ENCODE measurements around the gene LGALS7B. TPM values are rescaled to one million over a fixed set of nuclear protein-coding genes. Genes with fewer than 3 reads are reported as not detected.

Gene LGALS7B
- total RNA-seq, 2 donors from 2014 or later: 3.8 to 9.8 TPM

DNA sequence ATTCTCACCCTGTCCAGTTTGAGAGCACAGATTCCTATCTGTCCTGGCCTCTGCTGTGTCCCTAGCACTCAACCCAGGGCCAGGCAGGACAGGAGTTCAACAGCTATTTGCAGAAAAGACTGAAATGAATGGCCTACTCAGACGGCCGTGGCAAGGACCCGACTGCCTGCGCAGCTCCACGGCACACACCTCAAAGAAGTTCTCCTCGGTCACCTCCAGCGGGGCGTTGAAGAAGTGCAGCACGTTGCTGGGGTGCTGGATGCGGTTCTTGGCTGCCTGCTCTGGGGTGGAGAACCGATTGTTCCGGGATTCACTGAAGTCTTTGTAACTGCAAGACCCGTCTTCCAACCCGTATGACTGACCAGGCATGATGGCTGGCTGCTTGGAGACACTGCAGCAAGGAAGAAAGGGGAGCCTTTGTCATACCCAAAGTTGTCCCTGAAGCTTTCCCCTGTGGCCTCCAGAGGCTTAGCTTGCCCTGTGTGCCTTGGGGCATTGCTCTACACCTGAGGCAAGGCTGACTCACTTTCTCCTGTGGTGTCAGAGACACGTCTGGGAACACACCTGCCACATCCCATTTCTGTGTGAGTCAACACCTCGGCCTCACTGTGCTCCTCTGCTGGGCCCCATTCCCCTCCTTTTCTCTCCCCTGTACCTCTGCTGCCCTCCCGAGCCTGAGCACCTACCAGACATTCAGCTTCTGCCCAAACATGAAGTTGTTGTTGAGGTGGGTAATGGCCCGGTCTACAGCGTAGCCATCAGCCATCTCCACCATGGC is 49.4 kb downstream of the LGALS7B start:
- 46% methylated on average over 19 of the region's 19 CpGs for WGBS
- Histone ChIP-seq H3K27ac (peak overlapping the region; percentile 64 to 81), H3K27me3 (replicated peaks; ENCODE audit: insufficient read depth) (no peaks in the 10 kb centered on the region), H3K4me3 (no peak overlapping the region), H3K9me3 (no peaks in the 10 kb centered on the region), H3K36me3 (peaks cover 21 to 34% of the 10 kb centered on the region in 2 donors), H3K4me1 (replicated peaks) (peaks cover 34% of the 10 kb centered on the region)
- TF ChIP-seq, protein P1, sequence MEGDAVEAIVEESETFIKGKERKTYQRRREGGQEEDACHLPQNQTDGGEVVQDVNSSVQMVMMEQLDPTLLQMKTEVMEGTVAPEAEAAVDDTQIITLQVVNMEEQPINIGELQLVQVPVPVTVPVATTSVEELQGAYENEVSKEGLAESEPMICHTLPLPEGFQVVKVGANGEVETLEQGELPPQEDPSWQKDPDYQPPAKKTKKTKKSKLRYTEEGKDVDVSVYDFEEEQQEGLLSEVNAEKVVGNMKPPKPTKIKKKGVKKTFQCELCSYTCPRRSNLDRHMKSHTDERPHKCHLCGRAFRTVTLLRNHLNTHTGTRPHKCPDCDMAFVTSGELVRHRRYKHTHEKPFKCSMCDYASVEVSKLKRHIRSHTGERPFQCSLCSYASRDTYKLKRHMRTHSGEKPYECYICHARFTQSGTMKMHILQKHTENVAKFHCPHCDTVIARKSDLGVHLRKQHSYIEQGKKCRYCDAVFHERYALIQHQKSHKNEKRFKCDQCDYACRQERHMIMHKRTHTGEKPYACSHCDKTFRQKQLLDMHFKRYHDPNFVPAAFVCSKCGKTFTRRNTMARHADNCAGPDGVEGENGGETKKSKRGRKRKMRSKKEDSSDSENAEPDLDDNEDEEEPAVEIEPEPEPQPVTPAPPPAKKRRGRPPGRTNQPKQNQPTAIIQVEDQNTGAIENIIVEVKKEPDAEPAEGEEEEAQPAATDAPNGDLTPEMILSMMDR (IDR thresholded peaks at IDR 0.05): peak in 2 of 4 experiments; percentile 36 to 37
- TF ChIP-seq POLR2AphosphoS5 (IDR thresholded peaks at IDR 0.05): no peak
- intact Hi-C loops (cut with DNase I): loop anchor here (10.0 kb wide), 2 partner anchors 114 to 194 kb away; partner anchors contain the start of gene ACTN4
- DNase-seq (ENCODE audit: low spot score): no peak

DNA sequence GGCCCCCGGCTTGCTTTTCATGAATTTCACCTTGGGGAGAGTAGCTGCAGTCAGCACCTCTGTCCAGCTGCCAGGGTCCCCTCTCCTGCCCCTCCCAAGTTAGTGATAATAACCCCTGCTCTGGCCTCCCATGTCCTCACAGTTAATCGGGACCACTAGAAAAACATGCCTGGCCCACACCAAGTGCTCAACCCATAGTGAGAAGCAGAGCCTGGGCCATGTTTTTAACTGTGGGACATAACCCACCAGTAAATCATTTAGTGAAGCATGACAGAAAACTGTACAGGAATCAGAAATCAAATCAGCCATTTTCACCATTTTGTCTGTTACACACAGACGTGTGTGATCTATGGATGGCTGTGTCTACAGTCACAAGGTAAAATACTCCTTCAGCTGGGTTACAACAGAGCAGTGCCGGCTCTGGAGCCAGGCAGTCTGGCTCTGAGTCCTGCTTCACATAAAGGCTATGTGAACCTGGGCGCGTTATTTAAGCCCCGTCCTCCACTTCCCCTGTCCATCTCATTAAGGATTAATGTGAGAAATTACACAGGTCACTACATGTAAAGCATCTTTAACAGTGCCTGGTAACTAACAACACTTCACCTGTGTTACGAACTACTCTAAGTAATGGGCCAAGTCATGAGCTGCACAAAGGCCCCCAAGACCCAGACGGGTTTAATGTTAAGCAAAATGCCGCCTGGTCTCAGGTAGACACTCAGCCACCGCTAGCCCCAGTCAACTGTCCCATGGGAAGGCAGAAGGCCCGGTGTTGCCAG is 50.2 kb downstream of the LGALS7B start:
- Histone ChIP-seq H3K9me3 (no peaks in the 10 kb centered on the region), H3K27ac (peak overlapping the region; percentile 64 to 81), H3K4me1 (replicated peaks) (peaks cover 34% of the 10 kb centered on the region), H3K36me3 (peaks cover 28 to 41% of the 10 kb centered on the region in 2 donors), H3K27me3 (replicated peaks; ENCODE audit: insufficient read depth) (no peaks in the 10 kb centered on the region), H3K4me3 (no peak overlapping the region)
- DNase-seq (ENCODE audit: low spot score): no peak
- intact Hi-C loops (cut with DNase I): loop anchor here (10.0 kb wide), 2 partner anchors 114 to 194 kb away; partner anchors contain the start of gene ACTN4
- 71% methylated on average over 12 of the region's 12 CpGs for WGBS
- TF ChIP-seq, protein P1 (IDR thresholded peaks at IDR 0.05): no peak
- TF ChIP-seq POLR2A (IDR thresholded peaks at IDR 0.05) (no peak), POLR2AphosphoS5 (IDR thresholded peaks at IDR 0.05) (no peak)

DNA sequence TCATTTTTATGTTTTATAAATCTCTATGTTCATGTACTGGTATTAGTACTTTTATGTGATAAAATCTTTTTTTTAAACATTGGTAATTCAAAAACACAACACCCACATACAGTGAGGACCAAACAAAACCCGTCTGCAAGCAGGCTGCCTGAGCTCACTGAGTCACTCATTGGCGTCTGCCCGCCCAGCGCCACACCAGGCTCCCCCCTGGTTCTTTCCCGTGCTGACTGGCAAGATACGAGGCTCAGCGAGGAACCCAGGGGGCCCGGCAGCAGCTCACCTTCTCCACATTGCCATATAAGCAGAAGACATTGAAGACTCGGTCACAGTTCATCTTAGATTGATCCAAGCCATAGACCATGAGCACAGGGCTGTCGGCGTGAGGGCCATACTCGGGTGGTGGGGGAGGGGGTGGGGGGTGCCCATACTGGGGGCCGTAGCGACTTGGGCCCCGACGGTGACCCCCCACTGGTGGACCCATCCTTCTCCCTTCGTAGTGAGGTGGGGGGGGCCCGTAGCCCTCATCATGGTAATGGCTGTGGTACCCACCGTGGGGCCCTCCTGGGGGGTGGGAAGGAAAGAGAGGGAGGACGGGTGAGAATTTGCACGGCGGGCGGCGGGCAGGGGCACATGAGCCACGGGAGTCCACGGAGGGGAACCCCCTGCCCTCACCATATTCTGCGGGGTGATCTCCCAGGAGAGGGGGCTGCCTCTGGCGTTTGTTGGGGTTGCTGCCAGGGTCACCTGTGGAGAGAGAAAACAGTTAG is 51.0 kb downstream of the LGALS7B start:
- Histone ChIP-seq H3K4me3 (no peak overlapping the region), H3K9me3 (no peaks in the 10 kb centered on the region), H3K4me1 (replicated peaks) (peaks cover 33% of the 10 kb centered on the region), H3K27me3 (replicated peaks; ENCODE audit: insufficient read depth) (no peaks in the 10 kb centered on the region), H3K36me3 (peaks cover 34 to 45% of the 10 kb centered on the region in 2 donors), H3K27ac (peak overlapping the region; percentile 2 to 81)
- TF ChIP-seq POLR2AphosphoS5 (IDR thresholded peaks at IDR 0.05): no peak
- TF ChIP-seq, protein P1 (IDR thresholded peaks at IDR 0.05): no peak
- TF ChIP-seq POLR2A (IDR thresholded peaks at IDR 0.05): no peak
- WGBS: 74% methylated on average over 28 of the region's 28 CpGs
- intact Hi-C loops (cut with DNase I): loop anchor here (10.0 kb wide), 2 partner anchors 115 to 195 kb away; partner anchors contain the start of gene ACTN4
- no peak for DNase-seq (ENCODE audit: low spot score)

DNA sequence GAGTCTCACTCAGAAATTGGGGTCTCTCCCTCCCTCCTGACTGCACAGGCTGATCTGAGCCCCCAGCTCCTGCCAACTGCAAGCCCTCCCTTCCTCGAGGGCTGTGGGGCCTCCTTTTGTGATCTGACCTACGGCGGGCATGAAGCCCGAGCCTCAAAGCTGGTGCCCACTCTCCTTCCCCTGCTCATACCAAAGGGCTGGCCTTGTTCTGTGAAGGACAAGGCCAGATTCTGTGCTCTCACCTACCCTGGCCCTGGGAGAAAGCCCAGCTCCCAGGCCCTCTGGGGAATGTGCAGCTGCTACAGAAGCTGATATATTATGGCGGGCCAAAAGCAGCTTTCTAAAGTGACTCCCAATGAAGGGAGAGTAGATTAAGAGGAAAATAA is 51.6 kb downstream of the LGALS7B start:
- H3K36me3 ChIP-seq: peaks cover 40 to 51% of the 10 kb centered on the region in 2 donors
- no peak for TF ChIP-seq POLR2AphosphoS5 (IDR thresholded peaks at IDR 0.05)
- TF ChIP-seq, protein P1 (IDR thresholded peaks at IDR 0.05): no peak
- TF ChIP-seq POLR2A (IDR thresholded peaks at IDR 0.05): no peak
- H3K9me3 ChIP-seq: no peaks in the 10 kb centered on the region
- no peaks in the 10 kb centered on the region for H3K27me3 ChIP-seq (replicated peaks; ENCODE audit: insufficient read depth)
- 74% methylated on average over 5 of the region's 5 CpGs for WGBS
- no peak overlapping the region for H3K4me3 ChIP-seq
- H3K27ac ChIP-seq: peak overlapping the region; percentile 2 to 81
- intact Hi-C loops (cut with DNase I): no loop called here
- no peak for DNase-seq (ENCODE audit: low spot score)
- H3K4me1 ChIP-seq (replicated peaks): peaks cover 27% of the 10 kb centered on the region

Small RNA genes lying within 50 kb of the gene (small RNA-seq; reads per million reads assigned to genes)
- gene RNU6-140P: 0 reads per million in 2 donors

Other genes starting within 250 kb of the LGALS7B start
- 10 to 100 TPM in 1 of 2 donors, 1 to 10 TPM in 1; 1.6 to 14.1 TPM for gene MAP4K1, start 171.2 kb upstream of the LGALS7B start, total RNA-seq
- gene EIF3K, start 170.0 kb upstream of the LGALS7B start, total RNA-seq: 100 to 1,000 TPM; 368 to 618 TPM
- 100 to 1,000 TPM; 312 to 330 TPM for gene ACTN4, start 141.6 kb upstream of the LGALS7B start, total RNA-seq
- gene CAPN12, start 44.7 kb upstream of the LGALS7B start, total RNA-seq: 1 to 10 TPM; 2.3 to 6.0 TPM
- not detected for gene LGALS7, start 15.7 kb upstream of the LGALS7B start, total RNA-seq
- gene LGALS4, start 23.7 kb downstream of the LGALS7B start, total RNA-seq: 1 to 10 TPM in 1 of 2 donors, under 1 TPM in 1; 0.91 to 3.7 TPM
- 100 to 1,000 TPM; 129 to 158 TPM for gene ECH1, start 42.6 kb downstream of the LGALS7B start, total RNA-seq
- gene HNRNPL, start 60.8 kb downstream of the LGALS7B start, total RNA-seq: 100 to 1,000 TPM; 210 to 231 TPM
- 10 to 100 TPM in 1 of 2 donors, 1 to 10 TPM in 1; 3.1 to 10.2 TPM for gene RINL, start 89.1 kb downstream of the LGALS7B start, total RNA-seq
- 10 to 100 TPM; 55.8 to 89.0 TPM for gene SIRT2, start 110.4 kb downstream of the LGALS7B start, total RNA-seq
- gene NFKBIB, start 110.8 kb downstream of the LGALS7B start, total RNA-seq: 10 to 100 TPM; 29.8 to 50.6 TPM
- gene CCER2, start 123.0 kb downstream of the LGALS7B start, total RNA-seq: 1 to 10 TPM in 1 of 2 donors, not detected in 1; 3.0 TPM
- 10 to 100 TPM; 23.3 to 57.5 TPM for gene SARS2, start 141.6 kb downstream of the LGALS7B start, total RNA-seq
- 10 to 100 TPM; 32.0 to 41.5 TPM for gene MRPS12, start 141.7 kb downstream of the LGALS7B start, total RNA-seq
- 10 to 100 TPM; 25.9 to 40.5 TPM for gene FBXO17, start 186.5 kb downstream of the LGALS7B start, total RNA-seq
- gene FBXO27, start 243.3 kb downstream of the LGALS7B start, total RNA-seq: 10 to 100 TPM; 15.9 to 26.4 TPM

Data from prostate gland (tissue), 2 donors.